Astrocyte (in vitro differentiated cells and primary cell): Measurements from ENCODE around the gene ADGRB2.

Experiments
- CTCF ChIP-seq: IDR thresholded peaks from 2 replicates; pipeline ENCODE4 v1.5.1; 2011; ENCODE audit warnings: low read depth, mild to moderate bottlenecking, inconsistent platforms, low read length, moderate library complexity; ENCODE audit not compliant: insufficient read depth
- EZH2 ChIP-seq: IDR thresholded peaks from 2 replicates; pipeline ENCODE4 v1.6.1; 2012; ENCODE audit warnings: mild to moderate bottlenecking, low read length, inconsistent platforms; ENCODE audit not compliant: insufficient read depth

GRCh38 chr1:31798433-31799195, 34.5 kb upstream of the ADGRB2 start:
- no peak for TF ChIP-seq CTCF
- no peak for TF ChIP-seq EZH2
